ENCODE data around the gene ACTA1. TPM values are rescaled to one million over a fixed set of nuclear protein-coding genes. Genes with fewer than 3 reads are reported as not detected.

The ACTA1 gene
- total and polyA plus RNA-seq, 2 donors (not counting 1 experiment from before 2014, with no cell fraction given): 0.21 TPM; not detected in 1

GRCh38 chr1:229480495-229480894, 46.6 kb upstream of the ACTA1 start:
- H3K4me1 Mint-ChIP-seq: peaks cover 45% of the 10 kb centered on the region
- peak overlapping the region; percentile 64 for H3K4me3 Mint-ChIP-seq
- H3K27me3 Mint-ChIP-seq: no peaks in the 10 kb centered on the region
- Histone ChIP-seq H3K9ac (ENCODE audit: low read length) (peak overlapping the region; percentile 17), H3K4me1 (ENCODE audit: control insufficient read depth in 2 of 2, insufficient read depth in 2 of 2, low read length in 2 of 2) (peaks cover 40 to 41% of the 10 kb centered on the region in 2 donors), H3K27ac (ENCODE audit: low read length in 2 of 2) (peak overlapping the region; percentile 78 to 85), H3K79me2 (ENCODE audit: control insufficient read depth, insufficient read depth, low read length) (peaks cover 4% of the 10 kb centered on the region), H3K27me3 (replicated peaks in 1 of 4; ENCODE audit: control extremely low read depth in 1 of 4, control insufficient read depth in 3 of 4, insufficient read depth in 4 of 4, low read length in 3 of 4) (no peaks in the 10 kb centered on the region), H3K36me3 (replicated peaks in 1 of 2; ENCODE audit: control extremely low read depth in 1 of 2, control insufficient read depth in 1 of 2, extremely low read depth in 1 of 2, insufficient read depth in 2 of 2, low read length in 1 of 2) (peaks cover 10 to 48% of the 10 kb centered on the region in 2 experiments), H3K9me3 (ENCODE audit: control extremely low read depth in 1 of 3, control insufficient read depth in 2 of 3, insufficient read depth in 1 of 3, low read length in 2 of 3) (no peaks in the 10 kb centered on the region), H4K20me1 (ENCODE audit: control insufficient read depth, insufficient read depth, low read length, poor library complexity, severe bottlenecking) (no peaks in the 10 kb centered on the region), H2AFZ (ENCODE audit: insufficient read depth, low read depth, low read length, poor library complexity, severe bottlenecking) (peak overlapping the region; percentile 25), H3K4me2 (replicated peaks; ENCODE audit: low read depth, low read length, poor library complexity, severe bottlenecking) (peak overlapping the region; percentile 42), H3K4me3 (ENCODE audit: control extremely low read depth in 1 of 5, extremely low read depth in 1 of 5, insufficient read depth in 1 of 5, low read depth in 2 of 5, low read length in 4 of 5) (peak overlapping the region in 1 of 5 experiments; percentile 48)
- intact Hi-C loops (cut with micrococcal nuclease): loop anchor here (1.0 to 5.0 kb wide), 3 partner anchors 28 to 1693 kb away; partner anchors contain the start of genes CCSAP and NUP133
- CTCF ChIA-PET: interaction anchor here (0.6 to 12.0 kb wide), 16 partner anchors 11 to 816 kb away, joined by 3 to 313 read pairs (median 10); partner anchors contain the start of genes ABCB10, CCSAP and NUP133
- WGBS (ENCODE audit: insufficient coverage): 45% methylated on average over 1 of the region's 7 CpGs
- H3K9me3 Mint-ChIP-seq (ENCODE audit: insufficient read depth): no peaks in the 10 kb centered on the region
- ATAC-seq (ENCODE audit: low read depth) (peak; percentile 51), DNase-seq (peak; percentile 81)
- POLR2A ChIA-PET: interaction anchor here (0.6 to 2.0 kb wide), 7 partner anchors 28 to 321 kb away, joined by 3 to 9 read pairs (median 3); partner anchors contain the start of genes ABCB10, CCSAP, NUP133 and RAB4A
- H3K27ac Mint-ChIP-seq: peak overlapping the region; percentile 91
- TF ChIP-seq EZH2 (IDR thresholded peaks at IDR 0.05; ENCODE audit: borderline replicate concordance, insufficient read depth, low read depth, low read length, poor library complexity, severe bottlenecking): no peak
- TF ChIP-seq, protein P1, sequence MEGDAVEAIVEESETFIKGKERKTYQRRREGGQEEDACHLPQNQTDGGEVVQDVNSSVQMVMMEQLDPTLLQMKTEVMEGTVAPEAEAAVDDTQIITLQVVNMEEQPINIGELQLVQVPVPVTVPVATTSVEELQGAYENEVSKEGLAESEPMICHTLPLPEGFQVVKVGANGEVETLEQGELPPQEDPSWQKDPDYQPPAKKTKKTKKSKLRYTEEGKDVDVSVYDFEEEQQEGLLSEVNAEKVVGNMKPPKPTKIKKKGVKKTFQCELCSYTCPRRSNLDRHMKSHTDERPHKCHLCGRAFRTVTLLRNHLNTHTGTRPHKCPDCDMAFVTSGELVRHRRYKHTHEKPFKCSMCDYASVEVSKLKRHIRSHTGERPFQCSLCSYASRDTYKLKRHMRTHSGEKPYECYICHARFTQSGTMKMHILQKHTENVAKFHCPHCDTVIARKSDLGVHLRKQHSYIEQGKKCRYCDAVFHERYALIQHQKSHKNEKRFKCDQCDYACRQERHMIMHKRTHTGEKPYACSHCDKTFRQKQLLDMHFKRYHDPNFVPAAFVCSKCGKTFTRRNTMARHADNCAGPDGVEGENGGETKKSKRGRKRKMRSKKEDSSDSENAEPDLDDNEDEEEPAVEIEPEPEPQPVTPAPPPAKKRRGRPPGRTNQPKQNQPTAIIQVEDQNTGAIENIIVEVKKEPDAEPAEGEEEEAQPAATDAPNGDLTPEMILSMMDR (IDR thresholded peaks at IDR 0.05): no peak

Measured in B cell (primary cell).